HG02943 (cell line): ENCODE measurements around the gene TMTC1.

ENCODE experiments used
- ATAC-seq: cut with Tn5 transposase; IDR thresholded peaks from one replicate; pipeline ENCODE4 v1.9.1; 2021; ENCODE audit warnings: mild to moderate bottlenecking, low read depth, moderate library complexity; ENCODE audit not compliant: unreplicated experiment

Gene TMTC1

DNA sequence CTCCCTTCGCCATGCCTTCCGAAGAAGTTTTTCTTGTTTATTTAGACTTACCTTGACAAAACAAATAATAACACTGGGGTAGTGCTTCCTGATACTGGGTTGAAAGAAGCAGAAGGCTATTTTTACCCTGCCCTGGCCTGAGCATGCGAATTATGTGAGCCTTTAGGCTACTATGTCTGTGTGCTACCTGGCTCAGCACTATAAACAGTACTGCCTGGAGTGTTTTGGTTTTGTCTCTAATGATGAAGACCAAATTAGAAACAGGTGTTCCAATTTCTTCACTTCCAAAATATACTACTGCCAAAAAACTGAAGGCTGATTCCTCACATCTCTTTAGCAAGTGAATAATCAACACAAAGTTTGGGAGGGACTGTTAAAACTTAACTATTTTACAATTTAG lies 278.6 kb downstream of the TMTC1 start:
- ATAC-seq: no peak

DNA sequence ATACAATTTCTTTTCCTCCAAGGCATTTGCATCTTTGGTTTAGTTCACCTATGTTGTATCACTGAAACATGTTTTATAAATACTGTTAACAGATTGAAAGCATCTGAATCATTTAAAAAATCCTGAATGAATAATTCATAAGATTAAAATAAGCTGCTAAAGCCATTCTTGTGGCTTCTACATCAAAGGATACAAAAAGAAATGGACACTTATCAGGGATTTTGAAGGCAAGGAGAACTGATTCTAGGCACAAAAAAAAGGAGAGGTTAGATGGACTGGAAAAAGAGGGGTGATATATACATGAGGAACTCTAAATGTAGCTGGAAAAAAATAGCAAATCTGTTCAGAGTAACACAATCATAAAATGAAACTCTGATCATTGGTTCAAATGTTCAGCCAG lies 280.5 kb downstream of the TMTC1 start:
- no peak for ATAC-seq

DNA sequence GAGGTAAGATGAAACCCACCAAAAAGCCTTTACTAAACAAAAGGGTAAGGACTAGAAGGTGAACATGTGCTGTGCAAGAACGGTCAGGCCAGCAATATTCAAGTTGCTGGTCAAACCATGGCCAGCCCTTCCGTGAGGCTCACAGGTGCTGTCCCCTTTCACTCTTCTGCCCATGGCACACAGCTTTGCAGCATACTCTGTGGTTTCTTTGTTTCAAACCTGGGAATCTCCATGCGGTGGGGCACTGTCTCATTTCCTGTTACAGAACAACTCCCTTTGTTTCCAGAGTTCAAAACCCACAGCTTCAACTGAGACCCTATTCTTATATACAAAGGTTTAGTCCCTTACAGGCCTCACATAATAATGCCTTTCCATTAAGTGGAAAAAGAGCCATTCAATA lies 284.5 kb downstream of the TMTC1 start:
- no peak for ATAC-seq

GRCh38 chr12:29497588-29497987 lies 286.2 kb downstream of the TMTC1 start, which contains the start of gene OVCH1:
TSS of gene OVCH1 (minus strand) at chr12:29497686. CDS start at chr12:29497686, 0 bp downstream.
- ATAC-seq: no peak

DNA sequence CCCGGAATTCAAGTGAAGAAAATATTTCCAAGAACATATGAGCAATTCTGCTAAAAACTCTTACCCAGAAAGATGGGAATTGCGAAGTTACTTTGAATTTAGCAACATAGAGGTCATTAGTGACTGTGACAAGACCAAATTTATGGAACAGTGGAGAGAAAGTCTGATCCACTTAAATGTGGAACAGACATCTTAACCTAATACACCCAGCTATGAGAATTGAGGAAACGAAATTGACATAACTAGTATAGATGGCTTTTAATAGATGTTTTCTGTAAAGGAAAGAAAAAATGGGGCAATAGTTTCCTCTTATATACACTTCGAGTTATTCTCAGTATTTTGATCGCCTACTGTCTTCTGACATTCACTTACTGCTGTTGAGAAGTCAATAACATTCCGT lies 290.9 kb downstream of the TMTC1 start:
- ATAC-seq: no peak

GRCh38 chr12:29486972-29487371 lies 296.8 kb downstream of the TMTC1 start:
- ATAC-seq: no peak

DNA sequence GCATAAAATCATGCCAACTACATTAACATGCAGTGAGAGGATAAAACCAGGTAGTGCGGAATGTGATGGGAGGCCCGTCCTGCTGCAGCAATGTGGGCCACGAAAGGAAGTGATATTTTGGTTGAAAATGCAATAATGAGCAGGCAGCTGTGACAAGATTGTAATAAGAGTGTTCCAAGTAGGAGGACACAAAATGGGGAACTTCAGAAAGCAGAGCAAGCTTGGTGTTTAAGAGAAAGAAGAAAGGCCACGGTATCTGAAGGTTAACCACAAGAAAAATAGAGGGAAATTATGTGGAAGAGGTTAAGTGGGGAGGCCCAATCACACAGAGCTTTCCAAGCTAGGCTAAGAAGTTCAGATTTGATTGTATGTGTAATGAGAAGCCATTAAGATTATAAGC lies 320.5 kb downstream of the TMTC1 start:
- no peak for ATAC-seq

- ATAC-seq: no peak
These were observed 323.7 kb downstream of the TMTC1 start for GRCh38 chr12:29460082-29460481.

- ATAC-seq: no peak
These were observed 328.7 kb downstream of the TMTC1 start for GRCh38 chr12:29455087-29455486.

DNA sequence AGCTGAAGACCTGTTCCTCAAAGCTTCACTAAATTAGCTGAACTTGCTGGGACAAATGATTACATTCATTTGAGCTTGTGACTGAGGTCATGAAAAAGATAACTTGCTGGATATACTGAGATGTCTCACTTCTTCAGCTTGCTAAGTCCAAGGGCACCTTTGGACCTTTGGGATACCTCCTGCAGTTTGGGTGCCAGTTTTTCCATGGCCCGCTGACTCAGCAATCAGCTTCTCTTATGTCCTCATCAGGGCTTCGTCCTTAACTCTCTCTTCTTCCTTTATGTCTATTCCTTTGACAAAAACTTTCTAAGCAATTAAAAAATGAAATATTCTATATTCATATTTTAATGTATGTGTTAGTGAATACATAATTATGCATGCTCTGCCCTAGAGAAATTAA lies 331.9 kb downstream of the TMTC1 start:
- no peak for ATAC-seq
